ENCODE measurements around the gene N4BP2L1.

N4BP2L1 gene

GRCh38 chr13:32431361-32431760 lies 3.4 kb upstream of the N4BP2L1 start:
- DNase-seq (ENCODE audit: low read depth) = no peak

GRCh38 chr13:32430018-32430747 lies 2.3 kb upstream of the N4BP2L1 start:
- no peak for DNase-seq (ENCODE audit: low read depth)

DNA sequence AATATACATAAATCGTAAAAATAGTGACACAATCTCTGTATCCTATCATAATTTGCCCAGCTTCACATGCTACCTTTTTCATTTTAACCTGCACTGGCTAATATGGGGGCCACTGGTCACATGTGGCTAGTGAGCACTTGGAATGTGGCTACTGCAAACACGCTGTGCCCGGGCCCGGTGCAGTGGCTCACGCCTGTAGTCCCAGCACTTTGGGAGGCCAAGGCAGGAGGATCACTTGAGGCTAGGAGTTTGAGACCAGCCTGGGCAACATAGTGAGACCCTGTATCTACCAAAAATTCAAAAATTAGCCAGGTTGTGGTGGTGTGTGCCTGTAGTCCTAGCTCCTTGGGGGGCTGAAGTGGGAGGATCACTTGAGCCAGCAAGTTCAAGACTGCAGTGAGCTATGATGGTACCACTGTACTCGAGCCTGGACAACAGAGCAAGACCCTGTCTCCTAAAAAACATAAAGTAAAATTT lies 1.5 kb upstream of the N4BP2L1 start:
- no peak for DNase-seq (ENCODE audit: low read depth)

GRCh38 chr13:32428581-32429432 lies 877 bp upstream of the N4BP2L1 start:
- DNase-seq (ENCODE audit: low read depth) = no peak

DNA sequence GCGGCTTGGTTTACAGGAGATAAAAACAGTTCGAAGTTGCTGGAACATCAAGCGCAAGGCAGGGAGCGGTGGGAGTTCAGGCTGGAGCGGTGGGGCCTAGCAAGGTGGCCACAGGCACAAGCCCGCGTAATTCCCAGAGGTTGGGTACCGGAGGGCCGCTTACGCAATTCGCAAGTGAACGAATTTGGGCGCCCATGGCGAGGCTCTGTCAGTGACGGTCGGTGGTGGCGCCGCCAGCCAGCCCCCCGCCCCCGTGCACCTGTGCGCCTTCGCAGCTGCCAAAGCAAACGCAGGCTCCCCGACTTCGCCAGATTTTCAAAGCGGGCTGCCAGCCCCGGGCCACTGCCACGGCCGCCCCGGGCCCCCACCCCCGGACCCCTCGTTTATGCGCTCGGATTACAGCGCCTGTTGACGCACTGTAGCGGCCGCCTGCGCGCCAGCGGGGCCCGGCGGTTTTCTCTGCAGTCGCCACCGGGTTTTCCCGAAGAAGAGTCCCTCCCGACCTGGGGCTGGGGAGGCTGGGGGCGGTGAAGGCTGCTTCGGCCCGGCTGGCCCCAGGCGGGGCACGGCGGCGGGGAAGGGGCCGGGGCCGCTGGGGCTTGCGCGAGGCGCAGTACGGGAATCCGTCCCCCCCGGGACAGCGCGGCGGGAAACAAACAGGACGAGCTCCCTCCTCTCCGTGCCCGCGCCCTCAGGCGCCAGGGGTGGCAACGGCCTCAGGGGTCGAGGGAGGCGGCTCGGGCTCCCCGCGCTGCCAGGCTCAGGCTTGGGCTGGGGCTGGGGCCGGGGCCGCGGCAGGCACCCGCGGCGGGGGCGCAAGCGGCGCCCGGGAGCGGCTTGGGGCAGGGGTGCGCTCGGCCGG lies 709 bp downstream of the N4BP2L1 start:
- DNase-seq (ENCODE audit: low read depth) = peak; percentile 44

DNA sequence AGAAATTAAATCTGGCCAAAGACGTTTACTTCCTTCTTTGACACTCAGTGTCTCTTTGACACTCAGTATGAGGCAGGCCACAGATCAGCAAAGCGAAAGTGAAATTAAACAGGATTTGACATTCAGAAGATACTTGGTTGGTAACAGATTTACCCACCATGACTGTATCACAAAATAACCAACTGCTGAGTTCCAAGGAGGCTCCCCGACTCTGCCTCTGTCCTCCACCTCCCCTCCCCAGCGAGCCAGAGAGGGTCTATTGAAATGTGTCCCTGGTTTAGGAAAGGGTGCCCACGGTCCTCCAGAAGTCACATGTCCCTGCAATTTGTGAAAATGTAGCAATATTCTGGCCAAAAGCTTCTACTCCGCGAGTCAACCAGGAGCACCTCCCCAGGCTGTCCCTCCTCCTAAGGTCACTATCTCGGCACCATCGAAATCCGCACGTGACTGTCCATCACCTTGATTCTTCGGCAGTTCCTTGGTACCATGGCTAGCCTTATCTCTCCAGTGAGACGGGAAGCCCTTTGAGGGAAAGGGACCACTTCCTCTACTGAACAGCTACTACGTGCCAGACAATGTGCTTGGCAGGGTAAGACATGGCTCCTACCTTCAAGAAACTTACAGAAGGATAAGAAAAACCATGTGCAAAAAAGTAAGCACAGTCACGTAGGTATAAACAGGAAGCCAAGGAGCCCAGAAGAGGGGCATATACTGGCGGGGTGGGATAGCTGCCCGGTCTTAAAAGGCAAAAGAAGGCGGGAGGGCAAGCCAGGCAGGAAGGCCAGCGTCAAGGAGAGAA lies 1.5 kb downstream of the N4BP2L1 start:
- DNase-seq (ENCODE audit: low read depth) = peak; percentile 7

DNA sequence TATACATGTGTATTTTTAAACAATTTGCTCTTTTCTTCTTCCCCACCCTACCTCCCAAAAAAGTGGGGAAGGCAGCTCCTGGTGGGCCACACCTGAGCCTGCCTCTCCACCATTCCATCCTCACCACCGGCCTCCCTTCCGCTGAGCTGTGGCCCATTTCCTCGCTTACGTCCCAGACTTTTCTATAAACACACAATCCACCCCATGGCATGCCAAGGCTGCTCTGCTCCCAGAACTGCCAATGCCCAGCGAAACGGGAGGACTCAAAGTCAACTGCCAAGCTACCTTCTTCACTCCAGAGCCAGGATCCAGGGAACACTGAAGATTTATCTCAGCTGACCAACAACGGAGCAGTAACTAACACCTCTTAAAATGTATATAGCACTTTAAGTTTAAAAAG lies 2.8 kb downstream of the N4BP2L1 start:
- DNase-seq (ENCODE audit: low read depth) = no peak

- no peak for DNase-seq (ENCODE audit: low read depth)
Measured at GRCh38 chr13:32423592-32423991, 4.3 kb downstream of the N4BP2L1 start.

DNA sequence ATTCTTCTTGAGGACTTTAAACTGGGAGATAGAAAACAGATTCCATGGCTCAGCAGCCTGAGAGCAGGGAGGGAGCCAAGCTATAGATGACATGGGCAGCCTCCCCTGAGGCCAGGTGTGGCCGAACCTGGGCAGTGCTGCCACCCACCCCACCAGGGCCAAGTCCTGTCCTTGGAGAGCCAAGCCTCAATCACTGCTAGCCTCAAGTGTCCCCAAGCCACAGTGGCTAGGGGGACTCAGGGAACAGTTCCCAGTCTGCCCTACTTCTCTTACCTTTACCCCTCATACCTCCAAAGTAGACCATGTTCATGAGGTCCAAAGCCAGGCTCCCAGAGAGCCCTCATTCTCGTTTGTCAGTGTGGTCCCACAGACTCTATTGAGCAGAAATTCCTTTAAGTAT lies 8.1 kb downstream of the N4BP2L1 start:
- DNase-seq (ENCODE audit: low read depth) = no peak

DNA sequence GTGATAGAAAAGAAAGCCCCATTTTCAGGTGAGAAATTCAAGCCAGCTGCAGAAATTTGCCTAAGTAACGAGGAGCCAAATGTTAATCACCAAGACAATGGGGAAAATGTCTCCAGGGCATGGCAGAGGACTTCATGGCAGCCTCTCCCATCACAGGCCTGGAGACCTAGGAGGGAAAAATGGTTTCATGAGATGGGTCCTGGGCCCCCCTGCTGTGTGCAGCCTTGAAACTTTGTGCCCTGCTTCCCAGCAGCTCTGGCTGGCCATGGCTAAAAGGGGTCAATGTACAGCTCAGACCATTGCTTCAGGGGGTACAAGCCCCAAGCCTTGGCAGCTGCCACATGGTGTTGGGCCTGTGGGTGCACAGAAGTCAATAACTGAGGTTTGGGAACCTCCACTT lies 9.9 kb downstream of the N4BP2L1 start:
- DNase-seq (ENCODE audit: low read depth) = no peak

GRCh38 chr13:32415019-32415418 lies 12.9 kb downstream of the N4BP2L1 start:
- DNase-seq (ENCODE audit: low read depth) = no peak

GRCh38 chr13:32414580-32414979 lies 13.3 kb downstream of the N4BP2L1 start:
- DNase-seq (ENCODE audit: low read depth) = no peak

DNA sequence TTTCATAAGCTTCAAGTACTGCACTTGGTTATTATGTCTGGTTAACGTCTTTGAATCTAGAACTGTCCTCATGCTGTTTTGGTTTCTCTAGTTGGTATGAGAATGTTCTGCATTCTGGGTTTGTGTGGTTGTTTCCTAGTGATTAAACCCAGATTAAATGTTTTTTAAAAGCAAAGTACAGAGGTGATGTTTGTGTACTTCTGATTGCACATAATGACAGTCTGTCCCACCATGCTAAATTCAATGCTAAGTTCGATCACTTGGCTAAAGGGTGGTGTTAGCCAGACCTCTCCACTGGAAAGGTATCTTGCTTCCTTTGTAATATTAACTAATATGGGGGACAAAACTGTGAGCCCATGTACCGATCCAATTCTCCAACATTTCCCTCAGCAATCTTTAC lies 14.6 kb downstream of the N4BP2L1 start:
- DNase-seq (ENCODE audit: low read depth) = no peak

DNA sequence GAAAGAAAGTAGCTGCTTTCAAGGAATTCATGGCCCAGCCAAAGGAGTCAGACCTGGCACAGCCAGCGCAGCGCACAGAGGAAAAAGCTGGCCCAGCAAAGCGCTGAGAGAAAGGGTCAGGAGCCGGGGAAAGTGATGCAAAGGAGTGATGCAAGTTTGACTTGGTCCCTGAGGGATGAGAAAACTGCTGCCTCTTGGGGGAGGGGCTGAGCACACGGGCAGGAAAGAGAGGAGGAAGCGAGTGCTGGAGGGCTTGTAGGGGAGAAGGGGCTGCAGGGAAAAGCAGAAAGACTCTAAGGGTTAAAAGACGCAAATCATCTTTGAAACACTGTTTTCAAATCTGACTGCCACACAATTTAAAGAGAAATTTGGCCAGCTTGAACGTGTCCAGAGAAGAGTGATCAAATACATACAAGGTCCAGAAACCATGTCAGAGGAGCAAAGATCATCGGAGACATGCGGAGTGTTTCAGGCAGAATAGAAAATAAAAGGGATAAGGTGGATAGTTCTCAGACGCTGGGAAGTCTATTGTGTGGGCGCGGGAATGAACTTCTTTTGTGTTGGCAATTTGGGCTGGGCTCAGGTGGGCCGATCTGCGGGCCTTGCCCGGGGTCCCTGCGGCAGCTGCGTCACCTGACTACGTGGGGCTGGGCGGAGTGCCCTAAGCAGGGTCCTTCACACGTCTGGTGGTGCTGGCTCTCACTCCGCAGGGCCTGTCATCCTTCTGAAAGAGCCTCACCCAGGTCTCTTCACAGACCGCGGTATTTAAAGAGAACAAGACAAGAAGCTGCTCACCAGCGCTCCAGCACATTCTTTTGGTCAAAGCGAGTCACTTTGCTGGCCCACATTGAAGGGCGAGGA lies 18.1 kb downstream of the N4BP2L1 start:
- DNase-seq (ENCODE audit: low read depth) = no peak

DNA sequence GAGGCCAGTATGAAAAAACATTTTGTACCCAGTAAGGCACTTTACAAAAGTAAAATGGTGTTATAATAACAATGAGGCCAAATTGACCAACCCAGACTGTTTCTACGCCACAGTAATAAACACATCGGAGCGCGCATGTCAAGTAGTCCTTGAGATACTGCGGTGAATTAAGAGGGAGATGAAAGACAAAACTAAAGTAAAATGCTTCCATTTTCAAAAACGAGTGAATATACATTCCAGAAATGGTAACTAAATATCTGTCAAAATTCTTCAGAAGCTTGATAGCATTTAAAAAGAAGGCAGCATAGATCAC lies 19.0 kb downstream of the N4BP2L1 start:
- DNase-seq (ENCODE audit: low read depth) = no peak

DNA sequence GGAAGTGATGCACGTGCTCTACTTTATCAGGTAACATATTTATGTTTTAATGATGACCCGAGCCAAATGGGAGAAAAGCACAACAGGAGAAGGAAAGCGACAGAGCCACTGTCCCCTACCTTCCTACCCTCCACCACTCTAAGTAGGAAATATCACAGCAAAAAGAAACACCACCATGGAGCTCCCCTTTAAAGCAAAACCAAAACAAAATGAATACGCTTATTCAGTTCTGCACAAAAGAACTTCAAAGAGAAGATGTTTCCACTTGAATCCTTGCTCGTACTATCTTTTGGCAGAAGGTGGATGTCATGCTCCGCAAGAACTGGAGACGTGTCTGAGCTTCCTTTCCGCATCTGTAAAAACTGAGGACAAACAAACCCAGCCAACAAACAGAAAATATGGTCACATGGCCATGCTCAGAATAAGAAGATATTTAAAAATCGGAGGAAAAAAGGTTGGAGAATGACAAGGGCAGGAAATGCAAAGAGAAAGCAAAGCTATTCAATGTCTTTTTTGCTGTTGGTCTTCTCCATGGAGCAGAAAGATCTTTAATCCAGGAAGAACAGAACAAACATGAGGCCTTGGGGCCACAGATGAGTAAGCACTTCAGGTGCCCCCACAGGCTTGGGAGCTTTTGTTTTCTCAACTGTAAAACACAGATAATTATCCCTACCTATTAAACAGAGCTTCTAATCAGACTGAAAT lies 19.5 kb downstream of the N4BP2L1 start:
- no peak for DNase-seq (ENCODE audit: low read depth)

GRCh38 chr13:32407854-32408253 lies 20.1 kb downstream of the N4BP2L1 start:
- DNase-seq (ENCODE audit: low read depth) = no peak

GRCh38 chr13:32403108-32403507 lies 24.8 kb downstream of the N4BP2L1 start:
- no peak for DNase-seq (ENCODE audit: low read depth)

- DNase-seq (ENCODE audit: low read depth) = no peak
Measured at GRCh38 chr13:32391101-32391619, 36.8 kb downstream of the N4BP2L1 start.

DNA sequence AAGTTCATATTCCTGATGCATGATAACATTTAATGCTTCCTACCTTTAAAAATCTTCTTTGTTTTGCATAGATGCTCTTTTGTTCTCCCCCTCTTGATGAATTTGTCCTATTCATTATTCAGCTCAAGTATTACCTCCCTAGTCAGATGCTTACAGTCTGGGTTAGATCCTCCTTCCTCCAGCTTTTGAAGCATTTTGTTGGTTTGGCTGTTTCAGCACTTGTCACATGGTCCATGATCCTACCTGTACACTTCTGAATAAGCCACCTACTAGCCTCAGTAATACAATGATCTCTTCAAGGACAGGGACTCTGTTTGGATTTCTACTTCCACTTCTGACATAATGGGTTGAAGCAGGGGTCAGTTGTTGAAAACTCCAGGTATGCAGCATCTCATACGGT lies 37.4 kb downstream of the N4BP2L1 start:
- no peak for DNase-seq (ENCODE audit: low read depth)

All from stimulated activated CD8-positive, alpha-beta memory T cell treated with anti-CD3 and anti-CD28 coated beads, Interleukin-4, amount 100 ng/mL, for 24 hours (primary cell).